Liver (tissue), 3 donors: Measurements from ENCODE around the gene PPM1A.

Experiments used
- CTCF ChIP-seq: fragments of 150-350 bp; IDR thresholded peaks from 2 replicates; pipeline ENCODE4 v1.5.1; 2017; ENCODE audit warnings: improper control_type of control experiment, low read depth, low read length; ENCODE audit not compliant: missing input control
- FOXA1 ChIP-seq: IDR thresholded peaks from 2 replicates; pipeline ENCODE4 v1.6.1; 2016; ENCODE audit warnings: antibody characterized with exemption
- HNF4A ChIP-seq, 2 donors: conservative IDR thresholded peaks; 2 replicates each; pipeline ENCODE4 v1.6.1; 2016; ENCODE audit warnings: antibody characterized with exemption in 2 of 2, mild to moderate bottlenecking in 2 of 2
- MAX ChIP-seq: IDR thresholded peaks from 2 replicates; pipeline ENCODE4 v1.6.1; 2016; ENCODE audit warnings: antibody characterized with exemption
- RAD21 ChIP-seq, 2 donors: IDR thresholded peaks; 2 replicates each; pipeline ENCODE4 v1.6.1; 2016; ENCODE audit warnings: antibody characterized with exemption in 2 of 2, mild to moderate bottlenecking in 2 of 2
- SP1 ChIP-seq: IDR thresholded peaks from 2 replicates; pipeline ENCODE4 v1.6.1; 2018; ENCODE audit warnings: antibody characterized with exemption, mild to moderate bottlenecking
- TAF1 ChIP-seq: conservative IDR thresholded peaks from 2 replicates; pipeline ENCODE4 v1.6.1; 2016; ENCODE audit warnings: antibody characterized with exemption, mild to moderate bottlenecking
- YY1 ChIP-seq: IDR thresholded peaks from 2 replicates; pipeline ENCODE4 v1.6.1; 2016; ENCODE audit warnings: antibody characterized with exemption, mild to moderate bottlenecking
- TF ChIP-seq, protein P1 (sequence below): IDR thresholded peaks from 2 replicates; pipeline ENCODE4 v1.6.1; 2016; ENCODE audit warnings: antibody characterized with exemption
- donor health status: healthy.
- donor health status: healthy.

DNA sequence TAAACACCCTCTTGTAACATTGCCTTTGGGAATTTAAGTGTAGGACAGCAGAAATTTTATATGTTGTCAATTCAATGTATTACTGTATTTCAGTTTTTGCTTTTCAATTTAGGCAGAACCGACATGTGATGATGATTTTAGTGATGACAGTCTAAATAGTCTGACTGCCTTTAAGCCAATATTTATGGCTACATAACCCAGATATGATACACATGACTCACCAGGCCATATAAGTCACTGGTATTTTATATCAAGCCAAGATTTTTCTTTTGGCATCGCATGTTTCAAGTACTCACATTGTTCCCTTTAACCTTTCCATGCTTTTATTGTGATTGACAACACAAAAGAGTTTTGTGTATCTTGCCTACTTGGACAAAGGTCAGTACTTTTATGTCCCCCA is 13.6 kb upstream of the PPM1A start:
- TF ChIP-seq MAX (no peak), CTCF (no peak), YY1 (no peak), RAD21 (IDR thresholded peaks at IDR 0.05) (no peak), TAF1 (no peak), HNF4A (conservative IDR thresholded peaks at IDR 0.05) (no peak), FOXA1 (no peak), SP1 (no peak)
- TF ChIP-seq, protein P1, sequence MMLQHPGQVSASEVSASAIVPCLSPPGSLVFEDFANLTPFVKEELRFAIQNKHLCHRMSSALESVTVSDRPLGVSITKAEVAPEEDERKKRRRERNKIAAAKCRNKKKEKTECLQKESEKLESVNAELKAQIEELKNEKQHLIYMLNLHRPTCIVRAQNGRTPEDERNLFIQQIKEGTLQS = no peak
